ENCODE data around the gene LIPT1.

The LIPT1 gene

DNA sequence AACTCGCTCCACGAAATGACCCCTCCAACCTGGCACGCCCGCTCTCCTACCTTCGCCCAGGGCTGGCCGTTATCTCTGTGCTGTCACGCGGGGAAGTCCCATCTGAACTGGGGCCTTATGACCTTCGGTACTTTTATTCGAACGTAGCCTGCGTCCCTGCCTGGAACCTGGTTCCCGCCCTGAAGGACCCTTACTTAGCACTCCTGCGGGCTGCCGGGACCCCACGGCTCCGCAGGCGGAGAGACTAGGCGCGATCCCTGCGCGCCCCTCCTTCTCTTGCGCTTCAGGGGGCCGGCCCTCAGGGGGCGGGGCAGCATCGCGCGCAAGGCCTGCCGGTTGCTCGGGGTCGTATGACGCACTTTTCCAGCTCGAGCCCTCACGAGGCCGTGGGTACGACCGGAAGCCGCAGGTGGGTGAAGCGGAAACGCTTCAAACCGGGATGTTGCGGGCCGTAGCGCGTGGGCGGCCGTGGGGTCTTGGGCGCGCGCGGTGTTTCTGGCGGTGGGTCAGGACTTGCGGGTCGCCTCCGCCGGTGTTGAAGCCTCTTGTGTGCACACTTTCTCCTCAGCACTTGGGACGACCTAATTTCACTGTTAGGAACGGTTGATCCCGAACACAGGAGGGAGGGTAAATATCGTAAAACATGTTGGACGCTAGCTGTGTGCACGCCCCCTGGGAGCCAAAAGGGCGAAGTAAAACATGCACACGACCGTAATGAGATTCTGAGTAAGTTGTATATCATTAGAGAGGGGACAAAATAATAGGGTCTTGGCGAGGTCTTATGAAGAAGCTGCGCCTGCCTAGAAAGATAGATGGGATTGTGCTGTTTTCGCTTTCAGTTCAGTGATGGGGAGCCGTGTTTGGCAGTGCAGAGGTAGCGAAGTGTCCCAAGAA is at the start of gene LIPT1, which contains the start of gene TSGA10:
Gene LIPT1, plus strand, starts transcription at position 325 of the 894 bp plus-strand sequence. CDS start 6,991 bp downstream, outside the sequence.
Gene TSGA10, minus strand, starts transcription at position 300 of the 894 bp plus-strand sequence. CDS start 45,503 bp downstream, outside the sequence.
- TF ChIP-seq GATA1 (IDR thresholded peaks at IDR 0.05; ENCODE audit: low read depth, low read length) (no peak), POLR2A (IDR thresholded peaks at IDR 0.05; ENCODE audit: low read length) (peak; percentile 96)
- peak; percentile 95 for DNase-seq

DNA sequence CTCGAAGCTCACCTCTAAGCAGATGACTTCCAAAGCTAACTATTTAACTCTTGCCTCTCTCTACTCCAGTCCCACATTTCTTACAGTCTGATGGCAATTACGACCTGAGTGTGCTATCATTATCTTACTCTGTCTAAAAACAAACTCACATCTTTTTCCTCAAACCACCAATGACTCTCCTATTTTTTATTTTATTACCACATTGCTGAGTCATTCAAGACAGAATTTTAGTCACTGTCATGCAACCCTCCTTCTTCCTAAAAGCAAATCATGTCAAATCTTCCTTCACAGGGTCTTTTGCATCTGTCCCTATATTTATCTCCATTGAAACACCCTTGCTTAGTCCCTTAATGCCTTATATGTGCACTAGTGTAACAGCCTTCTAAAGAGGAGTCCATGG is 47.9 kb upstream of the LIPT1 start:
- DNase-seq, result peak; percentile 55 to 63
- TF ChIP-seq POLR2A (IDR thresholded peaks at IDR 0.05; ENCODE audit: low read length) (no peak), GATA1 (IDR thresholded peaks at IDR 0.05; ENCODE audit: low read depth, low read length) (no peak)

DNA sequence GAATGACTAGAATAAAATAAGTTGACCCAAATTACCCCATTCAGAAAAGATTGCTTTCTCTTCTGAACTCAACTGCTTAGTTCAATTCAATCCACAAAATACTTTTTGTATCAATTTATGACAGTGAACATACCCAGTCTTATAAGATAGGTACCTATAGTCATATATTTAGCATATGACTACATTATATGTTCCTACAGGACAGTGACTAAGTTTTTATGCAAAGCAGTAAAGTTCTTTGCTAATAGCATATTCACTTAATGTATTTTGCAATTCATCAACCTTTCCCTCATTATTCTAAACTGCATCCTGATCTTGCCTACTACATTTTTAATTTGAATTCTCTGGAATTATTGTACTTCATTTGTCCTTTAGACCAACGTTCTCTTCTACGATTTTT is 43.5 kb upstream of the LIPT1 start:
- TF ChIP-seq GATA1 (IDR thresholded peaks at IDR 0.05; ENCODE audit: low read depth, low read length) (no peak), POLR2A (IDR thresholded peaks at IDR 0.05; ENCODE audit: low read length) (no peak)
- no peak for DNase-seq

DNA sequence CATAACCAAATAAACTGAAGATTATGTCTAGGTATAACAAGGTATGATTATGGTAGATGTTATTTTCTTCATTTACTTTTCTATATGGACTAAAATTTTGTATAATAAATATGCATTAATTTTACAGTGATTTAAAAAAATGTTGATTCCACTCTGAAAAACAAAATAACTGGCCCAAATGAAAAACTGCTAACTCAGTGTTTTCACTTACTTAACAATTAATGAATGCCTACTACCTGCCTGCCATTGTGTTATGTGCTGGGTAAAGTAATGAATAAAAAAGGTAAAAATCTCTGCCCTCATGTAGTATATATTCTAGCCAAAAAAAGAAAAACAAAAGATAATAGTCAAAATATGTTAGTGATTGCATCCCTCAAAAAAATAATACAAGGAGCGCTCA is 42.8 kb upstream of the LIPT1 start:
- no peak for DNase-seq
- no peak for TF ChIP-seq POLR2A (IDR thresholded peaks at IDR 0.05; ENCODE audit: low read length)
- no peak for TF ChIP-seq GATA1 (IDR thresholded peaks at IDR 0.05; ENCODE audit: low read depth, low read length)

DNA sequence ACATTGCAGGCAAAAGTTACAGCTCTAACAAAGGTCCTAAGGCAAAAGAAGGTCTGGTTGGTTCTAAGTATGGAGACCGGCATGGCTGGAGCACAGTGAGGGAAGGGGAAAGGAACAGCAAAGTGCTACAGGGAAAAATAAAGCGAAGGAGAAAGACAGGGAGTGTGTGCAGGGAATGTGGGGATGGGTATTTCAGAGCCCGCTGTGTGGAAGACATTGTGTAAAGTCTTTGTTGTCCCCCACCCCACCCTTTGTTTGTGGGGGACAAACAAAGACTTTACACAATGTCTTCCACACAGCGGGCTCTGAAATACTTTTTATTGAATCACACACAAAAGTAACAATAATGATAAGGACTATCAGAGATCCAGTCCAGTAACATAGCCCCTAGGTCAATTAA is 42.1 kb upstream of the LIPT1 start:
- no peak for DNase-seq
- no peak for TF ChIP-seq GATA1 (IDR thresholded peaks at IDR 0.05; ENCODE audit: low read depth, low read length)
- no peak for TF ChIP-seq POLR2A (IDR thresholded peaks at IDR 0.05; ENCODE audit: low read length)

DNA sequence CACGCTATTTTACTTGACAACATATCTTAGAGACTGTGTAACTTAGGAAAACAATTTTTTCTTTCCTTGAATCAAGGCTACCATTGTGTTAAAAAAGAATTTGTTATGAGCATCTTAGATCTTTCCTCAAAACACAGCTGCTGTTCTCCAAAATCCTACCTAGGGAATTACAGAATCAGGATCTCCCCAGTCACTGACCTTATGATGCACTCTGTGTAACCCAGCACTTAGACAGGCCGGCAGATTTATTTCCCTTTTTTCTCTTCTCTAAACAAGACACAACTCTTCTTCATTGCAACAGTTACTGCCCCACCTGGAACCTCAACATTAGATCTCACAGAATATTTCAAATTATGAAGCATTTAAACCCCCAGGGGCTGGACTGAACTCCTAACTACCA is 26.8 kb upstream of the LIPT1 start:
- TF ChIP-seq GATA1 (IDR thresholded peaks at IDR 0.05; ENCODE audit: low read depth, low read length) (no peak), POLR2A (IDR thresholded peaks at IDR 0.05; ENCODE audit: low read length) (no peak)

DNA sequence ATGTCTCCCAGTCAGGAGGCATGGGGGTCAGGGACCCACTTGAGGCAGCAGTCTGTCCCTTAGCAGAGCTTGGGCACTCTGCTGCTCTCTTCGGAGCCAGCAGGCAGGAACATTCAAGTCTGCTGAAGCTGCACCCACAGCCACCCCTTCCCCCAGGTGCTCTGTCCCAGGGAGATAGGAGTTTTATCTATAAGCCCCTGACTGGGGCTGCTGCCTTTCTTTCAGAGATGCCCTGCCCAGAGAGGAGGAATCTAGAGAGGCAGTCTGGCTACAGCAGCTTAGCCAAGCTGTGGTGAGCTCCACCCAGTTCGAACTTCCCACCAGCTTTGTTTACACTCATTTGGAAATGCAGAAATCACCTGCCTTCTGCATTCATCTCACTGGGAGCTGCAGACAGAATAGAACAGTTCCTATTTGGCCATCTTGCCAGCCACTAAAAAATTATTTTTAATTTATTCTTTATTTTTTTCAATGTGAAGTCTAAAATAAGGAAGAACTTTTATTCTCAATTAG is 19.7 kb upstream of the LIPT1 start:
- peak; percentile 48 for TF ChIP-seq POLR2A (IDR thresholded peaks at IDR 0.05; ENCODE audit: low read length)
- DNase-seq, result peak; percentile 68 to 86

More for the DNA sequence above, 26.8 kb upstream of the LIPT1 start:
- no peak for DNase-seq

DNA sequence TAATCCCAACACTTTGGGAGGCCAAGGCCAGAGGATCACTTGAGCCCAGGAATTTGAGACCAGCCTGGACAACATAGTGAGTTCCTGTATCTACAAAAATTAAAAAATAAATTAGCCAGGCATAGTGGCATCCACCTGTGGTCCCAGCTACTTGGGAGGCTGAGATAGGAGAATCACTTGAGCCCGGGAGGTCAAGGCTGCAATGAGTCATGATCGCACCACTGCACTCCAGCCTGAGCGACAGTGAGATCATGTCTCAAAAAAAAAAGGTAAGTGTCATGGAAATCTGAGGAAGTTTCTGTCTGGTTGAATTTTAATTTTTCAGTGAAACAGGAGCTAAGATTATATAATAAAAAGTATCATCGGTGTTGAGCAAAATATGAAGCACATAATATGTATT is 15.8 kb upstream of the LIPT1 start:
- no peak for TF ChIP-seq POLR2A (IDR thresholded peaks at IDR 0.05; ENCODE audit: low read length)
- no peak for TF ChIP-seq GATA1 (IDR thresholded peaks at IDR 0.05; ENCODE audit: low read depth, low read length)
- DNase-seq, result peak; percentile 17 to 46

DNA sequence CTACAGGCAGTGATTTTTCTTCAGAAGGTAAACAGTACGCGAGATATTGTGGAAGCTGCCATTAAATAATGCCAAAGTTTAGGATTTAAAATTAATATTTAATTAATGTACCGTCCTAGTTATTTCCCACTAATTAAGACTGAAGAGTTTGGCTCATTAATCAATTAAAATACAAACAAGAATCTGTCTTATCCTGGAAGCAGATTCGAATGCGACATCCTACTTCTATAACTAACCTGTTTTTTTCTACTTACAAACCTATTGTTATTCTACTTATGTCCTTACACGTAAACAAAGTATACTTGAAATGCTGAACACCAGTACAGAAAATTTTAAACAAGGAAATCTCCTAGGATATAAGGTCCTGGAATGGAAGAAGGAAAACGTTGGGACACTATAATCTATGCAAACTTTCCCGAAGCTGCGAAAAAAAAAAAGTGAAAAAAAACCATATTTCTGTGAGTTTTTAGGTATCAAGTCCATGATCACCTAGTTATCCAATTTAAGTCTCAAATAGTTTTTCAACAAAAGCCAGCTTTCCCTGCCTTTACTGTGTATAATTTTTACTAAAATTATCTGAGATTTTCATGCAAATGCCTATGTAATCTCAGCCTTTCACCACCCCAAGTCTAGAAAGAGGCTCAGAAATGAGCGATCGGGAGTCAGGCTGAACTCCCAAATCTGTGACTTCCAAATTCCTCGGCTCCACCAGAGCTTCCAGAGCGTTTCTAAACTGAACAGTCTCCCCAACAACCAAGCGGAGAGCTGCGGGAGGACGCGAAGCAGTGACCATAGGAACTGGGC is 14.5 kb upstream of the LIPT1 start:
- DNase-seq, result no peak
- TF ChIP-seq GATA1 (IDR thresholded peaks at IDR 0.05; ENCODE audit: low read depth, low read length) (no peak), POLR2A (IDR thresholded peaks at IDR 0.05; ENCODE audit: low read length) (no peak)

DNA sequence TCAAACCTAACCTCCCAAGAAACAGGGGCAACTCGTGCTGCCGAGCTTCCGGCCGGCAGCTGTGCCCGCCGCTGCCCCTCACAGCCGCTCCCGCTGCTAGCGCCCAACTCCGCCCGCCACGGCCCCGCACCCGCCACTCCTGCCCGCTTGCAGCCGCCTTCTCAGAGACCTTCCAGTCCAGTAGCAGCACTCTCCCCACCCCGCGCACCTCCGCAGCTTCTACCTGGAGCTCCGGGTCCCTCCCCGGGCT is 14.0 kb upstream of the LIPT1 start:
- no peak for TF ChIP-seq POLR2A (IDR thresholded peaks at IDR 0.05; ENCODE audit: low read length)
- no peak for TF ChIP-seq GATA1 (IDR thresholded peaks at IDR 0.05; ENCODE audit: low read depth, low read length)
- no peak for DNase-seq

DNA sequence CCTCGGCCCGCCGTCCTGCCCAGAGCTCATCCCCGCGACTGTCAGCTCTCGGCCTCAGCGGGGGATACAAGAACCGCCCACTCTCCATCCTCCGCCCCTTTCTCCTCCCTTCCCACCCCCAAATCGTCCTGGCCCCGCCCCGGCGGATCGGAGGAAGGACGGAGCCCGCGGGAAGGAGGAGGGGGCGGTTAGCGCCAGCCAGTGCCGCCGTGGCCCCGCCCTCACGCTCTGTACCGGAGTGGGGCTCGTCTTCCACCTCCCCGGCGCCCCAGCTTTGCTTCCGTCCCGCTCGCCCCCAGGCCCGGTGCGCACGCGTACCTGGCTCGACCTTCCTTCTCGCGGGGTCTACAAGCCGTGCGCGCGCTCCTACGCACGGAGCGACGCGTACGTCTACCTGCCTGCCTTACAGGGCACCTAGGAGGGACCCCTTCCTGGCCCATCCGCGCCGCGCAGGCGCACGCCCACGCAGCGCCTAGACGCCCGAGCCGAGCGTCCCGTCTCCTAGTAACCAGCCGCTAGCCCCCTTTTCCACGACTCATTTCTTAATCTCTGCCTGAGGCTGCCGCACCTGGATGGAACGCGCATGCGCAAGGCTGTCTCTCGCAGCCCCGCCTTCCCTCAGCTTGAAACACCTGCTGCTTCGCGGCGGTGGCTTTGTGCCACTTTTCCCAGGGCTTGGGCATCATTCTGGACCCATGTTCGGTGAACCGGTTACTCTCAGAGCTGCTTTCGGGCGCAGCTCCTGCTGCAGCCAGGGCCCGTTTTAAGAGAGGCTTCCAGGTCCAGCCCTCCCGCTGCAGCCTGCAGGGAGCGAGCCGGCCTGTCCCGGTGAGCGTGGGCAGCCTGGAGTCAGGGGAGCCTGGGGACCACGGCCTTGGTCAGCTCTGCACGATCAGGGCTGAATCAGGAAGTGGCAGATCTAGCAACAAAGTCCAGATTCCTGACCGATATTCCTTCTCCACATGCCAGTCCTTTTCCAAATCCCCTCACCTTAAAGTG is 13.4 kb upstream of the LIPT1 start, which contains the start of gene C2orf15:
Gene C2orf15, plus strand, starts transcription at position 598 of the 999 bp plus-strand sequence. CDS start 8,852 bp downstream, outside the sequence.
- DNase-seq, result peak; percentile 91 to 92
- TF ChIP-seq GATA1 (IDR thresholded peaks at IDR 0.05; ENCODE audit: low read depth, low read length) (no peak), POLR2A (IDR thresholded peaks at IDR 0.05; ENCODE audit: low read length) (peak; percentile 73)

DNA sequence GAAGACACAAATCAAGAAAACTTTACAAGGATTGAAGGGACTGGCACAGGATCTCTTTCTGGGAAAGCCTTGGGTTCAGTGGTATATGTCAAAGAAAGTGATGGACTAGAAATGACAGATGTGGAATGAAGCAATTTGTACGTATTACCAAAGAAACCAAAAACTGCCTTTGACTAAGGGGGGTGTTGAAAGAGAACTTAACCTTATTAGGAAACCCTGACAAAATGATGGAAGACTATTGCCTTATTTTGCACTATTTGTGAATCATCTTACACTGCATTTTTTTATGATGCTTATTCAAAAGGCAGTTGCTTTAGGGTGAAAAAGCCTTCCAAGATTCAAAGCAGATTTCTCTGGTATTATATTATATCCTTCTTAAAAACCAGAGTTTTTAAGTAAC is 4.1 kb upstream of the LIPT1 start:
- TF ChIP-seq POLR2A (IDR thresholded peaks at IDR 0.05; ENCODE audit: low read length) (no peak), GATA1 (IDR thresholded peaks at IDR 0.05; ENCODE audit: low read depth, low read length) (no peak)
- no peak for DNase-seq

Data from erythroblast (primary cell).